Middle frontal gyrus (tissue), 1 donor: Measurements from ENCODE around the gene HYCC1.

Experiments
- DNase-seq: peaks from one replicate; pipeline ENCODE4 v3.0.0-alpha.2; 2015; ENCODE audit warnings: low spot score; ENCODE audit errors: extremely low spot score

HYCC1 gene

DNA sequence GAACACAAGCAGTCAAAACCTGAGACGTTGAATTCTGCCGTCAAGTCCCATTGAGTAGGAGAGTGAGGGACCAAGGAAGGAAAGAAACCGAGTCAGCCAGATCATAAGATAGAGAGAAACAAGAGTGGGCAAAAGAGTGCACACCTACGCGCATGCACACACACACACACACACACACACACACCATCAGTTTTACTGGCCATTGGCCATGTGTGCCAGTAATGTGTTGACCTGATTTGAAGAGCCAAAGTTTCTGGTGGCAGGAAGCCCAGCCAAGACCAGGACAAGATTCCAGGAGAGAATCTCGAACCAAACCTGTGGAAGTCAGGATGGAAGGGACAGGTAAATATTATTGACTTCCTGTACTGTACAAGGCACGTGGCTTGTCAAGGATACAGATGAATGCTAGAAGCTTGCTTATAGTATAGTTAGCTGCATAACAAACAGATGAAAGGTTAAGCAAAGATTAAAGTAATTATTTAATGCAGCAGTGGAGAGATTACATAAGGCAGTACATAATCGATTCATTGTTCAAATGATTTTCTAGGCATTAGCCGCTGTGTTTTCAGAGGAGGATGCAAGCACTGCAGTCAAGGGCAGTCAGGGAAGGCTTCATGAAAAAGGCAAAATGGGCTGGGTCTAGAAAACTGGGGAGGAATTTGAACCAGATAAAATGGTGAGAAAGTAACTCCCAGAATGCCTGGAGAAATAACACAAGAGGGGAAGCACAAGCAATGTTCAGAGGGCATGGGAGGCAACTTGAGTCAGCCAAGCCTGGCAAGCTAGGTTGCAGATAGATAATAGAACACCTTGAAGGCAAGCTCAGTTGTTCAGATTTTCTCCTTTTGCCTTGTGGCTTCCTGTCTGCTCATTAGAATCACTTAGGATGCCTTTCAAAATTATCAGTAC lies 2.7 kb upstream of the HYCC1 start:
- no peak for DNase-seq

DNA sequence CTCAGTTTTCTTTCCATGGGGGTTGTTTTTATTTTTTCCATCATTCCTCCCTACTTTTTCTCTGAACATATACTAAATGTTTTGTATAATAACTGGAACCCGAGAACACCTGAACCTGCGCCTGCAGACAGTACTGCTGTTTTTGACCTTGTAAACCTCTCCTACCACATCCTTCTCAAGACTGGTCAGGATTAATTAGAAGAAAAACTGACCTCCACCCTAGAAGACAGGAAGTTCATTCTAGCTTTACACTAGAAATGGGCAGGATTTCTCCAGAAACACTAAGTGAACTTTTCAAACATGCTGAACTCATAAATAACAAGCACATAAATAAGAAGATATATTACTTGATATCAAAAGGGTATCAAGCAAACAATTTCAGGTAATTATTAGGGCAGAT lies 751 bp upstream of the HYCC1 start:
- no peak for DNase-seq

DNA sequence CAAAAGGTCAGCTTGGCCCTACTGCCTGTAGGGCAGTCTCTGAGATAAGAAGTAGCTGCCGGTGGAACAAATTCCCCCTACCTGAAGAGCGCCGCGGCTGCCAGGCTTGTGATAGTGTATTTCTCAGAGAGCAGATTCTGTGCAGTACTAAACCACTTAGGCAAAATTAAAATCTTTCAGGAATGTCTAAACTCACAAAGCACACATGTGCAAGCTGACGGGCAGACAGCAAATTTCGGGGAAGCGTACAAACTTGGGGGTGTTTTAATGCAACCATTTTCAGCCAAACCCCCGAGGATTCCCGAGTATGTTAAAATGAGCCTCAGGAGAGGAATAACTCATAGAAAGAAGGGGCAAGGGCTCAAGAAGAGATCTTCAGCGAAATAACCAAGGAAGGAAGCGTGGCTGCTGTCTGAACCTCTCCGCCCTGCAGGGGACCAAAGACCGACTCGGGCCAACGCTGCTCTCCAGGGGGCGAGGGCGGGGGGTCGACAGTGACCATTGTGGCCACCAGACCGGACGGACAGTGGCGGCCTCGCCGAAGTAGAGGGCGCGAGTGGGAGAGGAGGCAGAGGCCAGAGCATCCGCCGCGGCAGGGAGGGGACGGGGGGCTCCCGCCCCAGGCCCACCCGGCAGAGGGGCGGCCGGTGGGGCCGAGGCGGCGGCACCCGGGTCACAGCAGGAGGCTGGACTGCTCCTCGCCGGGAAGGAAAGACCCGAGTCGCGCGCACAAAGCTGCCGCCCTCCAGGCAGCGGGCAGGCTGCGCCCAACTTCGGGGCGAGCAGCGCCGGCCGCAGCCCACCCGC lies 819 bp downstream of the HYCC1 start:
- no peak for DNase-seq

DNA sequence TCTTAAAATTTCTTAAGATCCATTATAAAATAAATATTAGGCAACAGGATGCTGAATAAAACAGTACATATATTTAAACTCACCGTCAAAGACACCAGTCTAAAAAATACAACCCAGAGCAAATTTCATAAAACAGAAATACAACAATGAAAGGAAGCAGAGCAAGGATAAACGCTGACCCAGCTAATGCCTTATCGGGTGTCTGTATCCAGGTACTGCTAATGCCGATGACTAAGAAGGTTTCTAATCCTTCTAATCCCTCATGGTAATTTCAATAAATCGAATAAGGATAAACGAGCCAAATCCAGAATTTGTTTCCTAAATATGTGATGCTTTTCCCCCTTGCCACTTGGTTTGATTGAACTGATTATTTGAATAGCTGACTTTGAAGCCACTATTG lies 1.7 kb downstream of the HYCC1 start:
- DNase-seq, result no peak

DNA sequence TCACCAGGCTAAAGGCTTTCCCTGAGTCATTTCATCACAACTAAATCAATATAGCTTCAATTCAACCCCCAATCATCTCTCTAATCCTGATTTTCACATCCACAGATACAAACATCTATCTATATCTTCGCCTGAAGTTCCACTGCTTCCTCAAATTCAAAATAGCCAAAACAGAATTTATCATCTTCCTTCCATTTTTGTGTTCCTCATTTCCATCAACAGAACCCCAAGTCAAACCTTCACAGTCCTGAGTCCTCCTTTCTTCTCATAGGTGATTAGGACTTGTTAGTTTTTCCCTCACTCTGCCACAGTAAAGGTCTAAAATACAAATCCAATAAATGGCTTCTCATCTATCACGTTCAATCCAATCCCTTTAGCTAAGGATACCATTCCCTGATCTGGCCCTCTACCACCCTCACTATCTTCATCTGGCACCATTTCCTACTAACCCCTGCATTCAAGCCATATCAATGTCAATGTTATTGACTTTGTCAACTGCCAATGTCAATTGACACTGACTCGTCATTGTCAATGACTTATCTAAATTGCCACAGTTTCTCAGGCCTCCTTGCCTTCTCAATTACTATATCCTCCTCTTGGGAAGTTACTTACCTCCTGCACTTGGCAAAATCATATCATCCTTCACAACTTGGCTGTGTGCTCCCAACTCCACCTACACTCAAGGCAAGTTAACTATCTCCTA lies 2.6 kb downstream of the HYCC1 start:
- DNase-seq, result no peak

DNA sequence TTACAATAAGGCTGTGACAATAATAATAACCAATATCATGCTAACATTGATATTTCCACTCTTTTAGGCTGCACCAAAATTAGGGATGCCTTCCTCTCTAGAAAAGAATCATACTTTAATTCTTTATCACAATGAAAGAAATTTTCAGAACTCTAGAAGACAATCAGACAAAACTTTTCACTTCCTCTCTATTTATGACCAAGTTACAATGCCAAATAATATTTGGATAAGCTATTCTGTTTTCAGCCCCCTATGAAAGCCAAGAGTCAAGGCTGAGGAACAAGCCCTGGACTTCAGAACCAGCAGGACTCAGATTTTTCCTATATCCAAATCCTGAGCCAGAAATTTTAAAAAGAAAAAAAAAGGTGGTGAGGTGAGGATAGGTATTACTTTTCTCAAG lies 4.6 kb downstream of the HYCC1 start:
- DNase-seq, result no peak

DNA sequence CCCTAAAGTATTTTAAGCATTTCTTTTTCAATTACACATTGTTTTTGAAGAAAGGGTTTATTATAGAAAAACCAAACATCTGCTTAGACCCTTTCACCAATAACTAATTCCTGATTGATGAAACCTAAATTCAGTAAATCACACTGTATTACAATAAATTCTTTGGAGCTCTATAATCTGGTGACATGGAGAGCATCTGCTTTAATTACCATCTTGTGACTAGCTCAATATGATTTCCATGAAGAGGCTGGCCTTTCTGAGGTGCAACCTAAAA lies 9.7 kb downstream of the HYCC1 start:
- no peak for DNase-seq

DNA sequence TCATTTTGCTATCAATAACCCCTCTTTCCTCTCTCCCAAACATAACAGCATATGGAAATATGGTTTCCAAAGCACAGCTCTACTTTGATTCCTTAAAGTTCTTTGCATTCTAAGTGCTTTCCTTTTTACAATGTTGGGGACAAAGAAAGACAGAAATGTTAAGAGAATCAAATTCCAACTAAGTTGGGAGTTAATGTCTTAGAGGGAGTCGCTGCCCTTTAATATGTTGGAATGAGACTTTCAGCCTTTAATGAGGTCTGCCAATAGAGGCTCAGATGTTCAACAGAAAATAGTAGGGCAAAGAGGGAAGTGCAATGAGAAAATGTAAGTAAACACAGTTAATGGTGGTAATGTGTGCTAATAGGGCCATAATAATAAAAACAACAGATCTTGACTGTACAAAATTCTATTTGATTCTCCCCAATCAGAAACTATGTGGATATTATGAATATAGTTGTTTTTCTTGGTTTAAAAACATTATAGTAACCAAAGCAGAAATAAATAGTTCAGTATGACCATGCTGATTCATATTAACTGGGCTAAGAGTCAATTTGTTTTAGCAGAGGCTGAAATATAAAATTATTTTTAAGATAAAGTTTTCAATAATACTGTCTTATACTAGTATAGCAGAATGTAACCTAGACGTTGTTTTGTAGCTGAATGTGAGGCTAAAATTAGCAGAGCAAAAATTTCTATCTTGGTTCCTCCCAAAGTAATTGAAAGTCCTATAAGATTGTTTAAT lies 10.3 kb downstream of the HYCC1 start:
- DNase-seq, result no peak

DNA sequence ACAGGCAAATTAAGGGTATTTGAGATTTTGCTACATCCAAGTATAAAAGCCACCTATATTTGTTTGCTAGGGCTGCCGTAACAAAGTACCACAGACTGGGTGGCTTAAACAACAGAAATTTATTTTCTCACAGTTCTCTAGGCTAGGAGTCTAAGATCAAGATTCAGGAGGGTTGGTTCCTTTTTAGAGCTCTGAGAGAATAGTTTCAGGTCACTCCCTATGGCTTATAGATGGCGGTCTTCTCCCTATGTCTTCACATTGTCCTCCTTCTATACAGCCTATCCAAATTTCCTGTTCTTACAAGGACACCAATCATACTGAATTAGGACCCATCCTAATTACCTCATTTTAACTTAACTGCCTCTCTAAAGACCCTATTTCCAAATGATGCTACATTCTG lies 11.2 kb downstream of the HYCC1 start:
- DNase-seq, result no peak

DNA sequence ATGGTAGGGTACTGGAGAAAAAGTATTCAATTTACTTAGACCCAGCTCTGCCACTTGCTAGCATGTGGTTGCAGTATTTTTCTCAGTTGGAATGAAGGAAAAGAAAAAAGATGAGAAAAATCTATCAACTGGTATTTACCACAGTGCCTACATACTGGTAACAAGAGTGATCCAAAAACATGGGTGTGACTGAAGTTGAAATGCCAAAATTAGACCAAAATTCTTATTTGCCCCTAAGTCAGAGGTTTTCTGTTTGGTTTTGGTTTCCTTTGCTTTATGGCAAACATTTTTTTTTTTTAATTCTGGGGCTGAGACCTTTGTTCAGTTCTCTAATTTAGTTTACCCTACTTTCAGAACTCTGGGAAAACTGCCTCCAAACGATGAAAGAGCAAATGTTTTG lies 12.3 kb downstream of the HYCC1 start:
- DNase-seq, result no peak

DNA sequence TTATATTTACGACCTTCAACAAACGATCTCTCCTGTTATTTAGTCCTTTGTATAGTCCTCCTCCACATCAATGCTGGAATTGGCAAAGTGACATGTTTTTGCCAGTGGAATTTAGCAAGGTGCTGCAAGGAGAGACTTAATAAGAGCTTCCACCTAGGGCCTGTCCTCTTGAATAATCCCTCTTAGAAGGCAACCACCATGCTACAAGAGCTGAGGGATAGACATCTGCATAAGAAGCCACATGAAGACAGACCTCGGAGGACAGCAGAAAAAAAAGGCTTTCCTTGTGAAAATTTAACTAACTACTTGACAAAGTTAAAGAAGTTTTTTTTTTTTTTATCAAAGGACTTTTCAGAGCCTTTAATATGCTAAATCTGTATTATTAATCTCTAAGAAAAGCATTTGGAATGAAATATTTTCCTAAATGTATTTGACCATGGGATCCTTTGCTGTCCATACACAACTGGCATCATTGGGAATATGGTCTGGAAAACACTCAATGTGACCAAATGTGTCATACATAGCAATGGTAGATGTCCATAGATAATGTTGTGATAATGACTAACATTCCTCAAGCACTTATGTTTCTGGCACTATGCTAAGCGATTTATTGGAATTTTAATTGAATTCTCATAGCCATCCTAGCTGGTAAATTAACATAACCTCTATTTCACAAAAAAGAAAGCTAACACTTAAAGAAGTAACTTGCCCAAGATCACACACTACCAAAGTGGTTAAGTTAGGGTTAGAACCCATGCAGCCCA lies 13.2 kb downstream of the HYCC1 start:
- DNase-seq, result no peak

DNA sequence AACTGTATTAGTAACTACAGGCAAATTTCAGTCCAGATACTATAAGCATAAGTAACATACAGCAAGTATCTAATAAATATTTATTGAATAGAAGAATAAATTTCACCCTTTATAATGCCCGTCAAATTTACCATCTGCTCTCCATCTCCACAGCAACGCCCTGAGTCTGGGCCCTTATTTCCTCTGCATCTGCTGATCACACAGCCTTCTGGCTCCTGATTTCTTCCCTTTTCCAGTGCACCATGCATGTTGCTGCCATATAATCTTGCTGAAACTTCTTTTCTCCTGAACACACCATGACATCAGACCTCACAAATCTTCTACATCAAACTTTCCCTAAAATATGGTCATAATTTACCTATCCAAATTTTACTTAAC lies 15.4 kb downstream of the HYCC1 start:
- DNase-seq, result no peak

DNA sequence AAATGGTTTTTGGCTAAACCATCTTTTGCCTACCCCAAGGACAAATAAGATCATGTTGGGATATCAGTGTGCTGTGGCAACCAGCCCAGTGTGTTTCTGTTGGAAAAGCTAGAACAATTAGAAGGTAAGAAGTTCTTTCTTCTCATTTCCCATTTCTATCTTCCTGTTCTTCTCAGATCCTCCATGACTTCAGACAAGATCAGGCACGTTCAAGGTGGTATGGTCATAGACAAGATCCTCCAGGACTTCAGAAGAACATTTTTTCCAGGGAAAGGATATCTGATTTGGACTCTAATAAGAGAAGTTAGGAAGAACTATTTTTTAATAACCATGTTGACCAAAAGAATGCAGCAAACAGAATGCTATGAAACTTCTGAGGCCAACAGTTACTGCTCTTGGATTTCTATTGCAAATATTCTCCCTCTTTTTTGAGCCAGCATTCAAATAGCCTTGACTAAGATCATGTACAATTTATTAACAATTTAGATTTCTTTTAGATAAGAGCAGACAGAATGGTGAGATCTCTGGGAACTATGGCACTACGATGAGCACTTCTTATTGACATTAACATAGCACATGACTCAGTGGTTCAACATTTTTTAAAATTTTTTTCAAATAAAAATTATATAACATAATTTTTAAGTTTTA lies 15.9 kb downstream of the HYCC1 start:
- DNase-seq, result no peak

DNA sequence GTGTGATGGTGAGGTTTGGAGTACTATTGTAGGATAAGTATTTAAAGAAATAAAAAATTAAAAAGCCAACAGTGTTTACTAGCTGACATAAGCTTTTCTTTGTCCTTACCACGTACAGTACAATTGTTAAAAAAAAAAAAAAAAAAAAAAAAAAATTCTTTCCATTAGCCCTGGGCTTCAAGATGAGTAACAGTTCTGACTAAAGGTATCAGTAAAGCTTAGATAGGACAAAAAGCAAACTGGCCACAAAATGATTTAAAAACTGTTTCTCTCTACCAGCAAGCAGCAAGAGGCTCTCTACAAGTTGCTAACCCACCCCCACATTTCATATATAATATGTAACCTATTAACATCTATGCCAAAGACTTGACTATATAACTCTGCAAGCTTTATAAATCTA lies 17.5 kb downstream of the HYCC1 start:
- DNase-seq, result no peak

DNA sequence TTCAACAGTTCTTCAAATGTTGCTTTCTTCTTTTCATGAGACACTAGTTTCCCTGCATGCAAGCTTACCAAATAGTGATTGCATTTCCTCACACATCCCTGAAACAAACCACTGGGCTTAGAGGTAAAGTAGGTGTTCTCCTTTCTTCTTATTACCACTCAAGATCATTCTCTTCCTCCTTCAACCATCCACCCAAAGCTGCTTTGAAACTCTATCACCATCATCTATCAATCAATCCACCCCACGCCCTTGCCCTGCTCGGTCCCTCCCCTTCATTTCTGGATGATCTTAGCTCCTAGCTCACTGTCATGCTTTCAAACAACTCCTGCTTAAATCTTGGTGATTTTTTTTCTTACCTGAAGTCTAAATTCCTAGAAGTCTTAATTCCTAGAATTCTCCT lies 18.9 kb downstream of the HYCC1 start:
- no peak for DNase-seq

DNA sequence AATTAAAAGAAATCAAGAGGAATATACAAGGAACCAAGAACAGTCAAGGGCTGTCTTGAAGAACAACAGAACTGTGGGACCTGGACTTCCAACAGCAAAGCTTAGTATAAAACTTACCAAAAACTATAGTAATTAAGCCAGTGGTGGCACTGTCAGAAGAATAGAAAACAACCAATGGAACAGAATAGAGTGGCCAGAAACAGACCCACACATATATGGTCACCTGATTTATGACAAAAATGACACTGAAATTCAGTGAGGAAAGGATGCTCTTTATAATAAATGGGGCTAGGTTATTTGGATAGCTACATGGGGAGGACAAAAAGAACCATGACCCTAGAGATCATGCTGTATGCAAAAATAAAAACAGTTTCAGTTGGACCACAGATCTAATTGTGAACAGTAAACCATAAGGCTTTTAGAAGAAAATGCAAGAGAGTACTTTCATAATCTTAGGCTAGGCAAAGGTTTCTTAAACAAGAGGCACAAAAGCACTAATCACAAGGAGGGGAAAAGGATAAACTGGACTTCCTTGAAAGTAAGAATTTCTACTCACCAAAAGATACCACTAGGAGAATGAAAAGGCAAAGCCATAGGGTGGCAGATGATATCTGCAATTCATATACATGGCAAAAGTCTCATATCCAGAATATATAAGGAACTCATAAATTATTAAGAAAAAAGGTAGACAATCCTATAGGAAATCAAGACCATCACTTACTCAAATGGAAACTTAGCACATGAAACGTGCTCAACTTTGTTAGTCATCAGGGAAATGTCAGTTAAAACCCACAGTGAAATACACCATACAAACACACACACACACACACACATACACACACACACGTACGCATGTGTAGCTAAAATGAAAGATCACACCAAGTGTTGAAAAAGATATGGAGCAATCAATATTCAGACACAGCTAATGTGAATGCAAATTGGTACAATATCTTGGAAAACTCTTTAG lies 20.8 kb downstream of the HYCC1 start:
- DNase-seq, result no peak

DNA sequence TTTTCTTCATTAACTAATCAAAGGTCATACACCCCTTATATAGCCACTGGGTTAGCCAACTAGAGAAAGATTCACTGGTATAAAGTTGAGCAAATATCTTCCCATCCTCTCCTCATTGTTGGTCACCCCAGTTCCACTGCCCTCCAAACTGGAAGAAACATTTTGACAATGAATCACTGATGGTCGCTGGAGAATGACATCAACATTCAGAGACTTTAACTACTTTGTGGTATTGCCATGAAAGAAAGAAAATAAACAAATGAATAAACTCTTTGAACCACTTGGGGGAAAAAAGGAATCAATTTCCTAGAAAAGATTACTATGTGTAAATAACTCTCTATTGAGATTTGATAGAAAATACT lies 23.4 kb downstream of the HYCC1 start:
- no peak for DNase-seq

DNA sequence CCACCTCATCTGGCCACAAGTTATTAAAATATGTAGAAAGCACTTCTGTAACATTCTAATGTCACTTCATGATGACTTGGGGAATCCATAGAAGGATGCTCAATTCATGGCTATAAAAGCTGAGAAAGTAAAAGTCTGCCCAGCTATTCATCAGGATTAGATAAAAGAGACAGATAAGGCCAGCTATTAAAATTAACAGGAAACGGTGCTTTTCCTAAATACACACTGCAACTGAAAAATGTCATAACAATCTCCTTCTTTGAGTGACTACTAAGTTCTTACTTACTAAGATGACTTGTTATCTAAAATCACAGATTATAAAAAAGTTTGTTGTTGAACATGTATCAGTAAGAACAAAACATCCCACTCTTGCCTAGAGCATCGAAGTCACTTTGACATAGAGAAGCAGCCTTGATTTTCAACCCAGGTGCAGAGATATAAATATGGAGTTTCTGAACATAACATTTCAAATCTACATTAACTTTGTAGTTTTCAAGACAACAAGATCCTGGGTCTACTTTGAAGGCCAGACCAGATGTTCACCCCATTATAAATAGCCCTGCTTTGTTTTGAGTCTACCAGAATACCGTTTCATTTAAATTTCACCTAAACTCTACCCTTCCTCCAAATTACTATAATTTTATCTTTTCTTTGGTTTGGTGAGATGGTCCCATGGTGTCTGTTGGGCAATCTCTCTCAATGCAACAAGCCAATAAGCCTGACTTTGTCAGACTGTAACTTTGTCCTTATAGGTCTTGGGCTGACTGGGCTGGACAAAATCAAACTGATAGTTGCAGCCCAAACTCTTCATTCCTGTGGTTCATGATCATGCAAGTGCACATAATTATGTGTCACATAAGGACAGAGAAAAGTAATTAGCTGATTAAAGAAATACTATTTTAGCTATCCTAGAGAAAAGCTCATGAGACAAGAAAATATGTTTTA lies 24.0 kb downstream of the HYCC1 start:
- no peak for DNase-seq
